ENCODE results near the gene TSPAN9. TPM values are rescaled to one million over a fixed set of nuclear protein-coding genes. Genes with fewer than 3 reads are reported as not detected.

TSPAN9 gene
- total and polyA plus RNA-seq, 10 of the 15 experiments (the other 5 are each of a cell fraction or from before 2014, with no cell fraction given), result 0.03 to 1.0 (median 0.12) TPM; not detected in 5

GRCh38 chr12:3213768-3214167, 136.6 kb downstream of the TSPAN9 start:
- Histone ChIP-seq H3K36me3 (ENCODE audit: control insufficient read depth in 2 of 2, insufficient read depth in 2 of 2, low read length in 1 of 2) (no peaks in the 10 kb centered on the region), H3K27me3 (replicated peaks in 1 of 2; ENCODE audit: control insufficient read depth in 2 of 2, insufficient read depth in 2 of 2, low read length in 1 of 2) (no peaks in the 10 kb centered on the region; a peak in 1 of 4 replicates), H3K9ac (ENCODE audit: control insufficient read depth, insufficient read depth, low read length) (no peak overlapping the region), H3K27ac (ENCODE audit: control insufficient read depth, insufficient read depth) (no peak overlapping the region), H2AFZ (ENCODE audit: control insufficient read depth, low read depth, low read length) (no peak overlapping the region), H3K4me1 (ENCODE audit: control insufficient read depth, insufficient read depth, low read length) (peaks cover 12% of the 10 kb centered on the region), H3K79me2 (ENCODE audit: control insufficient read depth, insufficient read depth, low read length) (no peaks in the 10 kb centered on the region), H3K9me3 (replicated peaks; ENCODE audit: control insufficient read depth, insufficient read depth, low read length) (no peaks in the 10 kb centered on the region), H3K4me3 (no peak overlapping the region), H3K4me2 (ENCODE audit: control insufficient read depth, insufficient read depth) (no peak overlapping the region), H4K20me1 (ENCODE audit: control insufficient read depth, insufficient read depth) (no peaks in the 10 kb centered on the region)
- ChIA-PET POLR2A (no interaction called here), RAD21 (ENCODE audit: unreplicated experiment) (no interaction called here), CTCF (interaction anchor here (1.0 kb wide), 1 partner anchor 62 kb away, joined by 3 read pairs; no protein-coding TSS in a partner anchor), SMC1A (ENCODE audit: uncharacterized antibody, unreplicated experiment) (no interaction called here)
- WGBS (ENCODE audit: insufficient coverage, insufficient replicate concordance, low lambda C conversion rate, missing lambda C conversion rate), result 71% methylated on average over 5 of the region's 5 CpGs
- in situ Hi-C loops (cut with MboI), result no loop called here
- ATAC-seq (no peak), DNase-seq (ENCODE audit: low read depth, low spot score) (no peak), FAIRE-seq (no peak)
- intact Hi-C loops (cut with micrococcal nuclease; ENCODE audit: unreplicated experiment), result no loop called here
- no TSS peak for BruUV-seq (replicated peaks)
- TF ChIP-seq NR2F1 (conservative IDR thresholded peaks at IDR 0.05) (no peak), NFYB (IDR thresholded peaks at IDR 0.05; ENCODE audit: insufficient read depth, low read depth, low read length) (no peak), ETV6 (conservative IDR thresholded peaks at IDR 0.05 in 1 of 2, IDR thresholded peaks at IDR 0.05 in 1 of 2; ENCODE audit: borderline replicate concordance in 1 of 2, low read depth in 1 of 2) (no peak), USF1 (IDR thresholded peaks at IDR 0.05; ENCODE audit: borderline replicate concordance, extremely low read length, insufficient read depth, low read depth, low read length) (no peak), TARDBP (IDR thresholded peaks at IDR 0.05; ENCODE audit: borderline replicate concordance) (no peak), EP300 (IDR thresholded peaks at IDR 0.05; ENCODE audit: borderline replicate concordance in 1 of 2, control insufficient read depth in 1 of 2, low read depth in 2 of 2, low read length in 2 of 2) (no peak), MYB (IDR thresholded peaks at IDR 0.05; ENCODE audit: borderline replicate concordance, low read depth, low read length) (no peak), RUNX3 (IDR thresholded peaks at IDR 0.05; ENCODE audit: low read length) (no peak), POLR2AphosphoS5 (IDR thresholded peaks at IDR 0.05; ENCODE audit: low read length) (no peak), CBFB (IDR thresholded peaks at IDR 0.05; ENCODE audit: low read depth) (no peak), ZNF207 (IDR thresholded peaks at IDR 0.05; ENCODE audit: borderline replicate concordance) (no peak)
- TF ChIP-seq, protein P1, sequence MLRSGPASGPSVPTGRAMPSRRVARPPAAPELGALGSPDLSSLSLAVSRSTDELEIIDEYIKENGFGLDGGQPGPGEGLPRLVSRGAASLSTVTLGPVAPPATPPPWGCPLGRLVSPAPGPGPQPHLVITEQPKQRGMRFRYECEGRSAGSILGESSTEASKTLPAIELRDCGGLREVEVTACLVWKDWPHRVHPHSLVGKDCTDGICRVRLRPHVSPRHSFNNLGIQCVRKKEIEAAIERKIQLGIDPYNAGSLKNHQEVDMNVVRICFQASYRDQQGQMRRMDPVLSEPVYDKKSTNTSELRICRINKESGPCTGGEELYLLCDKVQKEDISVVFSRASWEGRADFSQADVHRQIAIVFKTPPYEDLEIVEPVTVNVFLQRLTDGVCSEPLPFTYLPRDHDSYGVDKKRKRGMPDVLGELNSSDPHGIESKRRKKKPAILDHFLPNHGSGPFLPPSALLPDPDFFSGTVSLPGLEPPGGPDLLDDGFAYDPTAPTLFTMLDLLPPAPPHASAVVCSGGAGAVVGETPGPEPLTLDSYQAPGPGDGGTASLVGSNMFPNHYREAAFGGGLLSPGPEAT (IDR thresholded peaks at IDR 0.05; ENCODE audit: low read depth), result no peak
